Amniotic stem cell (primary cell): ENCODE results near the gene KCNG2.

Source experiments
- DNase-seq: peaks from one replicate; lab custom pipeline; 2025; lab: John Stamatoyannopoulos, UW

KCNG2 gene

DNA sequence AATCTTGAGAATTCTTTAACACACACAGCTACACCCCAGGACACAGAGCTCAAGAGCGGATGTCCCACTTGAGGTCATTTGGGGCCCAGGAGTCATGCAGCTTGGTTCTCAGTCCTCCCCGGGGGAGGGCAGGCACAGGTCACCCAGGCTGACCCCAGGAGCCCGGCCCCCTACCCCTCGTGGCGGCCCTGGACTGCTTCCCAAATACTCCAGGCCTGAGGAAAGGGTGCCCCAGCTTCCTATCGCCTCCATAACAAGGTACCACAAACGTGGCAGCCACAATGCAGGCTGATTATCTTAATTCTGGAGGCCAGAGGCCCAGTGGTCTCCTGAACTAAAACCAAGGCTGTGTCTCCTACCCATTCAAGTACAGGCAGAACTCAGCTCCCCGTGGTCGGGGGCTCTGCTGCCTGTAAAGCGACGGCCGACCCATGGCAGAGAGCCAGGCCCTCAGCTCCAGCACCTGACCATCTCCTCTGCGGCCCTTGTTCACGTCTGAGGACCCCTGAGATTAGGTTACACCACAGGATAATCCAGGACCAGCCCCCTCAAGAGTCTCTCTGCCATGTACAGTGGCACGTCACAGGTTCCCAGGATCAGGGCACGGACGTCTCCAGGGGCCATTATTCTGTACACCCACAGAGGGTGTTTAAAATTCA lies 143.2 kb downstream of the KCNG2 start:
- DNase-seq, result no peak

DNA sequence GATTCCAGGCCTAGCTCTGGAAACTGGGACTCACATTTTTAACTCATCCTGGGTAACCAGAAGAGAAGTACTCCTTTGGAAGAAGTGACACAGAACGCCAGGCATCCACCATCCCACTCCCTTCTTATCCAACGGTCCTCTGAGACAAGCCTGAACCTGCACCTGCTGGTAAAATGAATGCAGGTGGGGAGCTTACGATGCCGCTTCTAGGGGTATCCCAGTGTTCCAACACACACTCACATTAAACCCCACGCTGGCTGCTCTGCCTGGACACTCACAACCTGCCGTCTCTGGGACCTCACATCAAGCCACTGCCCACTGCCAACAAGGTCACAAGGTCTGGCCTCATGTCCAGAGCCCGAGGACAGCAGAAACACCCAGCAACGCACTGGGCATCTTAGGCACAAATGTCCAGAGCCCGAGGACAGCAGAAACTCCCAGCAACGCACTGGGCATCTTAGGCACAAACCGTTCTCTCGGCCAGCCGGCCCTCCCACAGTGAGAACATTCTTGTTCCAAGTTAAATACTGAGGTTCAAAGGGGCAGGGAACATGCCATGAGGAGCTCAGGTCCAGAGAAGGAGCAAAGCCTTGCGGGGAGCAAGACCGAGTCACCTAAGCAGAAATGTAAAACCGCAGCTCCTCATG lies 143.9 kb downstream of the KCNG2 start:
- no peak for DNase-seq

DNA sequence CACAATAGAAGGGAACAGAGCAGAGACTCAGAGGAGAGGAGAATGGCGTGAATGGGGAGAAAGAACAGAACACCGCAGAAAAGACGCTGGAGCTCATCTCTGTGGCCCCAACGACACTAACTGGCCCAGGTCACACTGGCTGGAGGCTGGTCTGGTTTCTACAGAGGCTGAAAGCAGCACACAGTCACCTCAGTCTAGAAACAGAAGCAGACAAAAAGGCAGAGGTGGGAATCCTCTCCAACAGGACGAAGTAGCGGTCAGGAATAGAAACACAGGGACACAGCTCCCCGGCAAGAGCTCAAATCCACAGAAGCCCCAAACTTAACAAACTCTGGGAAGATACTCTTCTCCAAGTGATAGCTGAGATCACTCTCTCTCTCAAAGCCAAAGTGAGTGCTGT lies 144.5 kb downstream of the KCNG2 start:
- DNase-seq, result no peak

DNA sequence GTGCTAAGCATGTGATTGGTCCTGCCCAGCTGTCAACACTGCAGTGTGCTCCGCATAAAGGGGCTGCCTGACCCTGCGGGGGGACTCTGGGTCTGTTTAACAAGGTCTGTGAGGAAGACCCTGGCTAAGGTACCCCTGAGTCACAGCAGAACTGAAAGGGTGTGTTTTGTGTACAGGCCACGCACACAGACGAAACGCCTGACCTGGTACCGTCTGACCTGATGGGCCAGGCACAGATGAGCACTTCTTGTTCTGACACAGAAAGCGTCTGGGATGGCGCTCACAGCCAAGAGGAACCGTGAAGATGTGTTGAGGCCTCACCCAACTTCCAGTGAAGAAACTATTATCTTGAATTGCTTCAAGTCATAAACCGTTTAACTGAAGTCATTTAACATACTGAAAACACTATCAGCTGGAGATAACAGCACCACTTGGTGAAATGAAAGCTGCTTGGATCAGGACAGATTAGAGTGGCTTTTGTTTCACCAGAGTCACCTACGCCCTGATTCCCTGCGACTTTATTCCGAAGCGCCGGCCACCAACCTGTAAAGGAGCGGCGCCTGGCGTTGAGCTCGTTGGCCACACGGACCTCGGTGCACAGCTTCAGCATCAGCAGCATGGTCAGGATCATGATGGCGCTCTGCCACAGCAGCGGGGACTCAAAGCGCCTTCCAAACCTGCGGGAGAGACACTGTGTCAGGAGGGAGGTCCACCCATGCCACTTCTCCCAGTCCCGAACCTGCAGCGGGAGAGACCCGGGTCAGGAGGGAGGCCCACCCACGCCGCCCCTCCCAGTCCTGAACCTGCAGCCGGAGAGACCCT lies 145.3 kb downstream of the KCNG2 start:
- DNase-seq, result no peak

DNA sequence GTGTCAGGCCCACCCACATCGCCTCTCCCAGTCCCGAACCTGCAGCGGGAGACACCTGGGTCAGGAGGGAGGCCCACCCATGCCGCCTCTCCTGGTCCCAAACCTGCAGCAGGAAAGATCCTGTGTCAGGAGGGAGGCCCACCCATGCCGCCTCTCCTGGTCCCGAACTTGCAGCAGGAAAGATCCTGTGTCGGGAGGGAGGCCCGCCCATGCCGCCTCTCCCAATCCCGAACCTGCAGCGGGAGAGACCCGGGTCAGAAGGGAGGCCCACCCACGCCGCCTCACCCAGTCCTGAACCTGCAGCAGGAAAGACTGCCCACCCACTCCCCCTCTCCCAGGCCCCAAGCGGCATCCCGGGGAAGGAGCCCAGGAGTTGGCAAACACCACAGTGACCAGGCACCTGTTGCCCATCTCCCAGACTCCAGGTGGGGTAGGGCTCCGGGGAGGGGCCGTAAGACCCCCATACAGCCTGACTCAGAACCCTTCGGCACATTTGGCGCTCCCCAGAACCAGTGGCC lies 145.9 kb downstream of the KCNG2 start:
- DNase-seq, result no peak

DNA sequence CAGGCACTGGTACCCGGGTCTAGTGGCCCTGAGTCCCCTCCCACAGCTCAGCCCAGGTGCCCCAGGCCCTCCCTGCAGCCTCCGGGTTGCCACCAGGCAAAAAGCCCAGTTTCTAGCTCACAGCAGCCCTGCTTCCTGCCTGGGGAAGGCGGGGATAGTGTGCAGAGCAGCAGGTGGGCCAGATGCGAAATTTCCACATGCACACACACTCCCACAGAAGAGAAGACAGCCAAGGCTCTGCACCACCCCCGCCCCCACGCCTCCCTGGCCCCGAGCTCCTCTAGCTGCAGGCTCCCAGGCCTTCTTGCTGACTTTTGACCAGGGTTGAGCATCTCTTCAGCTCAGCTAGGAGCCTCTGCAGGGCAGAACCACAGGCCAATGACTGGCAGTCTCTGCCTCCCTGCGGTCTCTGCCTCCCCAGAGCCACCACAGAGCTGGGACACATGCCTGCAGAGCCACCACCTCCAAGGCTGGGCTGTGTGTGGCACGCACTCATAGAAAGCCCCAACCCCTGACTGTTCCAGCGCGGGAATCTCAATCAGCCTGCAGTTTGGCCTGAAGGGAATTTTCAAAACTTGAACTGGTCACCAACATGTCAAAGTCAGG lies 146.5 kb downstream of the KCNG2 start:
- DNase-seq, result no peak

DNA sequence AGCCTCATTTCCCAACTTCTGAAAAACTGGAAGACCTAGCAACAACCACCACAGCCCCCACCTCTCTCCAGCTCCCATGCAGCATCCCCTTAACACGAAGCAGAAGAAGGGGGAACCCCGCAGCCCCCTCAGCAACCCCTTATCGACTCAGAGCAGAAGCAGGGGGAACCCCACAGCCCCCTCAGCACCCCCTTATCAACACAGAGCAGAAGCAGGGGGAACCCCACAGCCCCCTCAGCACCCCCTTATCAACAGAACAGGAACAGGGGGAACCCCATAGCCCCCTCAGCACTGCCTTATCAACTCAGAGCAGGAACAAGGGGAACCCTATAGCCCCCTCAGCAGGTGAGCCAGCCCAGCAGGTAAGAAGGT lies 147.0 kb downstream of the KCNG2 start:
- DNase-seq, result no peak

DNA sequence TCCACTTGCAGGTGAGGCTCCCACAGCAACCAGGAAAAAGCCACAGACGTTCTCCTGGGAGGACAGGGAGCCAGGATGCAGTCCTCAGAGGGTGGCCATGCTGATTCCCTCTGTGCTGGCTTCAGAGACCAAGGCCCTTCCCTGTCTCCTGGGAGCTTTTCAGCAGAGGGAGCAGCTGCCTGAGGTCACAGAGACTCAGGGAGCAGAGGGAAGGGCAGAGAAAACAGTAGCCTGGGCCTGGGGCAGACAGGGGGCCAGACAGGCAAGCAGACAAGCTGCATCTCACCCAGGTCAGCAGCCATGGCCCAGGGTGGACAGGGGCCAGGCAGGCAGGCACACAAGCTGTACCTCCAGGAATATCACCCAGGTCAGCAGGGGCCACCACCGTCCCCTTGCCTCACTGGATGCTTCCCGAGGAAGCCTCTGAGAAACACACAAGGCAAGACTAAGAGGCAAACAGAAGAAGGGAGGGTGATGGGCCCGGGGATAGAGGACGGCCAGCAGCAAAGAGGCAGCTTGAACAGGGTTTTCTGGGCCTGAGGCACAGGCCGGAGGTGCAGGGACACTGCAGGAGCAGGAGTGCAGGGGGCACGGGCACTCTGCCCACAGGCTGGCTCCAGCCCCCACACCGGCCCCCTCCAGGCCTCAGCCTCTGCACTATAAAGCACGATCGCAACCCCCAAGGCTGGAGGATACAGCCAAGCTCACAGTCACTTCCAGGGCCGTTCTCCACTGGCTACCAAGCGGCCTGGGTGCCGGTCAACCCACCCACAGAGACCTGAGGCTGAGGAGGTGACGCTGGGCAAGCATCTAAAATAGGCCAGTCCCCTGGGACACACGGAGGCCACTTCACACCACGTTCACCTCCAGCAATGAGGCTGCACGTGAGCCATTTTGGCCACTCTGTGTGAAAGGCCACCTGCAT lies 147.6 kb downstream of the KCNG2 start:
- no peak for DNase-seq

DNA sequence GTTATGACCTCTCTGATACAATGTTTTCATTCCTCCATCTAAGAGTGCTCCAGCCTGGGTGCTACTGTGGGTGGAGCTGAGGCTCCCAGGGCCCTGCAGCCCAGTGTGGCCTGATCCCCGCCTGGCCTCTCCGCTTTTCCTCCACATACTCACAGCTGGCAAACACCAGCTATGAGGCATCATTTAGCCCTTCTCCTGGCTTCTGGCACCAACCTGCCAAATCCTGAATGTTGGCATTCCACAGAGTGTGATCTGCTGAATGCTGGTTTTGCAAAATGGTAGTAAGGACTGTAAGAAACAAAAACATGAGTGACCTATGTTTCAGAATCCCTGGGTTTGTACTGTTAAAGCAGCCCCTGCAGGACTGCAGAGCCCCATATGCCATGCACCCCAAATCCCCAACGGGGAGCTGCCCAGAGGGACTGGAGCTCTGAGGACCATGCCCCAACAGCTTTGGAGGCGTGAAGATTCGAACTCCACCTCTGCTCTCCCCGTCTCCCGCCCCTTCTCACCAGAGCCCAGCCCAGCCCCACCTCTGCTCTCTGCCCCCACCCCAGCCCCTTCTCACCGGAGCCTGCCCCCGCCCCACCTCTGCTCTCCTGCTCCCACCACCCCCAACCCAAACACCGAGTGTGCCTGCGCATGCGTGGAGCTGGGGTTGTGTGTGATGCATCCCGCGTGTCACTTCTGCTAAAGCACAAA lies 149.5 kb downstream of the KCNG2 start:
- DNase-seq, result no peak

DNA sequence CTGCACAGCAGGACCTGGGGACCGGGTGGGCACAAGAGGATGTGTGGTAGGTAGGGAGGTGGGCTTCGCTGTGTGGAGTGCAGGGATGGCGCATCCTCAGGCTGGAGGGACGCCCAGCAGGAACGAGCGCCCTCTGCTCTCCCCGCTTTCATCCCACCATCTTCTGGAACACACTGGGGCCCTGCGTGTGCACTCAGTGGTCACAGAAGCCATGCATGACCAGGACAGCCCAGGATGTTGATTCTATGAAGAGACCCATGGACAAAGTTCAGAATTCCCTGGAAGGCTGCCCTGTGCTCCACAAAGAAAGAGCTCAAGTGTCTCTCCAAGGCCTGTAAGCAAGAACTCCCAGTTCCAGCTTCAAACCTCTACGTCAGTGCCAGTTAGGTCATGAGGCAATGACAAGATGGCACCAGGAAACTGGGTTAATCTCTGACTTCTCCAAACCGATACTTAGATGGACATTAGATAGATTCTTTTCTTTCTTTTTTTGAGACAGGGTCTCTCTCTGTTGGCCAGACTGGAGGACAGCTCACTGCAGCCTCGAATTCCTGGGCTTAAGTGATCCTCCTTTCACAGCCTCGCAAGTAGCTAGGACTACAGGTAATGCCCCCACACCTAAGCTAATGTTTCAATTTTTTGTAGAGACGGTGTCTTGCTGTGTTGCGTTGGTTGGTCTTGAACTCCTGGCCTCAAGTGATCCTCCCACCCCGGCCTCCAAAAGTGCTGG lies 150.3 kb downstream of the KCNG2 start:
- no peak for DNase-seq

DNA sequence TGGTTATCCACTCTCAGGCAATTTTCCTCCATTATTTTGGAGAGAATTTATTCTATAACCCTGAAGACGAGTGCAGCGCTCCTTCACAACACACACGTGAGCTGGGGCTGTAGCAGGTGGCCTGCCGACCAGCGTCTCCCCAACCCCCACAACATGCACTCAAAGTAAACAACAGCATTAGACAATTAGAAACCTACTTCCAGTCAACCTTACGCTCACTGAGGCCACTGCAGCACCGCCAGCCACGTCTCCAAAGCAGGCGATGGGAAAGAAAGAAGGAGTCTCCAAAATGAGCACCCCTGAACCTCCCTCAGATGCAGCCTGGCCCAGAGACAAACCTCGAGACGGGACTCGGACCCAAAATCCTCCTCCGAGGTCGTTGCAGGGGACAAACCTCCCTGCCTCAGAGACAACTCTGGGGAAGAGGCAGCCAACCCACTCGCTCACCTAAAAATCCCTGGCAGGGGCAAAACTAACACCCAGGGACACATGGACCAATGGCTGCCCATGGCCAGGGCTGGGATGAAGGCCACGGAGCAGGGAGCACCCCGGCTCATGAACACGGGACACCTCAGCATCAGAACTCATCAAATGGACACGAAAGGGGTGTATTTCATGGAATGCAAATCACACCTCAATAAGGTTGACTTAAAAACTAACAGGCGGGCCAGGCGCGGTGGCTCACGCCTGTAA lies 151.1 kb downstream of the KCNG2 start:
- no peak for DNase-seq
